ENCODE measurements around the gene IFNAR1. TPM values are rescaled to one million over a fixed set of nuclear protein-coding genes. Genes with fewer than 3 reads are reported as not detected.

The IFNAR1 gene
- total and polyA plus RNA-seq, 9 of the 15 experiments (the other 6 are each of a cell fraction or from before 2014, with no cell fraction given) = 8.6 to 31.8 (median 14.8) TPM

DNA sequence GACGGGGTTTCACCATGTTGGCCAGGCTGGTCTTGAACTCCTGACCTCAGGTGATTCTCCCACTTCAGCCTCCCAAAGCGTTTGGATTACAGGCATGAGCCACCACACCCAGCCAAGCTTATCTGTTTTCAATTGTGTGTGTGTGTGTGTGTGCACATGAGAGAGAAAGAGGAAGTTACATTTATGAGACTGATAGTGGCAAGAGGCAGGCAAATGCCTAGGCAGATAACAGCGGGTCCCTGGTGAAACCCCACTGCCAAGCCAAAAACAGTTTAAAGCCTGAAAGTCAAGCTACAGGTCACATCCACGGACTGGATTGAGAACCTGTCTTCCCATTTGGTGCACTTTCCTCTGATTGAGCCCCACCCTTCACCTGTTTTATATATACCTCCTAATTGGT lies 43.4 kb downstream of the IFNAR1 start (continued):
- TF ChIP-seq, protein P1, sequence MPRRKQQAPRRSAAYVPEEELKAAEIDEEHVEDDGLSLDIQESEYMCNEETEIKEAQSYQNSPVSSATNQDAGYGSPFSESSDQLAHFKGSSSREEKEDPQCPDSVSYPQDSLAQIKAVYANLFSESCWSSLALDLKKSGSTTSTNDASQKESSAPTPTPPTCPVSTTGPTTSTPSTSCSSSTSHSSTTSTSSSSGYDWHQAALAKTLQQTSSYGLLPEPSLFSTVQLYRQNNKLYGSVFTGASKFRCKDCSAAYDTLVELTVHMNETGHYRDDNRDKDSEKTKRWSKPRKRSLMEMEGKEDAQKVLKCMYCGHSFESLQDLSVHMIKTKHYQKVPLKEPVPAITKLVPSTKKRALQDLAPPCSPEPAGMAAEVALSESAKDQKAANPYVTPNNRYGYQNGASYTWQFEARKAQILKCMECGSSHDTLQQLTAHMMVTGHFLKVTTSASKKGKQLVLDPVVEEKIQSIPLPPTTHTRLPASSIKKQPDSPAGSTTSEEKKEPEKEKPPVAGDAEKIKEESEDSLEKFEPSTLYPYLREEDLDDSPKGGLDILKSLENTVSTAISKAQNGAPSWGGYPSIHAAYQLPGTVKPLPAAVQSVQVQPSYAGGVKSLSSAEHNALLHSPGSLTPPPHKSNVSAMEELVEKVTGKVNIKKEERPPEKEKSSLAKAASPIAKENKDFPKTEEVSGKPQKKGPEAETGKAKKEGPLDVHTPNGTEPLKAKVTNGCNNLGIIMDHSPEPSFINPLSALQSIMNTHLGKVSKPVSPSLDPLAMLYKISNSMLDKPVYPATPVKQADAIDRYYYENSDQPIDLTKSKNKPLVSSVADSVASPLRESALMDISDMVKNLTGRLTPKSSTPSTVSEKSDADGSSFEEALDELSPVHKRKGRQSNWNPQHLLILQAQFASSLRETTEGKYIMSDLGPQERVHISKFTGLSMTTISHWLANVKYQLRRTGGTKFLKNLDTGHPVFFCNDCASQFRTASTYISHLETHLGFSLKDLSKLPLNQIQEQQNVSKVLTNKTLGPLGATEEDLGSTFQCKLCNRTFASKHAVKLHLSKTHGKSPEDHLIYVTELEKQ (CRISPR knock-in tag; IDR thresholded peaks at IDR 0.05) = no peak
- TF ChIP-seq SIN3B (IDR thresholded peaks at IDR 0.05; ENCODE audit: low read depth) (no peak), ZNF12 (CRISPR knock-in tag; IDR thresholded peaks at IDR 0.05) (no peak), RNF219 (CRISPR knock-in tag; IDR thresholded peaks at IDR 0.05) (no peak), POLR3G (IDR thresholded peaks at IDR 0.05; ENCODE audit: extremely low read depth, insufficient read length, insufficient replicate concordance) (no peak), ZNF436 (CRISPR knock-in tag; IDR thresholded peaks at IDR 0.05) (no peak), MITF (IDR thresholded peaks at IDR 0.05) (no peak), ASH1L (IDR thresholded peaks at IDR 0.05; ENCODE audit: borderline replicate concordance, low read depth, partially characterized antibody) (no peak), RBM25 (IDR thresholded peaks at IDR 0.05; ENCODE audit: low read depth, low read length, severe bottlenecking) (no peak), HDAC8 (tag; IDR thresholded peaks at IDR 0.05) (no peak), ZNF134 (CRISPR knock-in tag; conservative IDR thresholded peaks at IDR 0.05) (no peak), ZNF408 (CRISPR knock-in tag; IDR thresholded peaks at IDR 0.05; ENCODE audit: low read depth) (no peak)
- TF ChIP-seq, protein P2, sequence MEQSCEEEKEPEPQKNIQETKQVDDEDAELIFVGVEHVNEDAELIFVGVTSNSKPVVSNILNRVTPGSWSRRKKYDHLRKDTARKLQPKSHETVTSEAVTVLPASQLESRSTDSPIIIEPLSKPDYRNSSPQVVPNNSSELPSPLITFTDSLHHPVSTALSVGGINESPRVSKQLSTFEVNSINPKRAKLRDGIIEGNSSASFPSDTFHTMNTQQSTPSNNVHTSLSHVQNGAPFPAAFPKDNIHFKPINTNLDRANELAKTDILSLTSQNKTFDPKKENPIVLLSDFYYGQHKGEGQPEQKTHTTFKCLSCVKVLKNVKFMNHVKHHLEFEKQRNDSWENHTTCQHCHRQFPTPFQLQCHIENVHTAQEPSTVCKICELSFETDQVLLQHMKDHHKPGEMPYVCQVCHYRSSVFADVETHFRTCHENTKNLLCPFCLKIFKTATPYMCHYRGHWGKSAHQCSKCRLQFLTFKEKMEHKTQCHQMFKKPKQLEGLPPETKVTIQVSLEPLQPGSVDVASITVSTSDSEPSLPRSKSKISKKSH (CRISPR knock-in tag; IDR thresholded peaks at IDR 0.05) = no peak
